ENCODE measurements around the gene UAP1L1. TPM values are rescaled to one million over a fixed set of nuclear protein-coding genes. Genes with fewer than 3 reads are reported as not detected.

UAP1L1 gene
- total RNA-seq, 1 experiment from 2014 or later = 12.9 TPM

Other genes with a start within 250 kb of the UAP1L1 start
- 0.15 and 1.1 TPM in 2 replicates for gene AJM1, start 235.0 kb upstream of the UAP1L1 start, total RNA-seq (2014; rRNA removed; shearing (Covaris generic))
- 81.2 and 95.3 TPM in 2 replicates for gene PHPT1, start 228.1 kb upstream of the UAP1L1 start, total RNA-seq (2014; rRNA removed; shearing (Covaris generic))
- gene MAMDC4, start 225.2 kb upstream of the UAP1L1 start, total RNA-seq (2014; rRNA removed; shearing (Covaris generic)) = 0.44 TPM in 1 of 2 replicates, not detected in the other
- 567 and 587 TPM in 2 replicates for gene EDF1, start 211.2 kb upstream of the UAP1L1 start, total RNA-seq (2014; rRNA removed; shearing (Covaris generic))
- 13.6 and 26.8 TPM in 2 replicates for gene TRAF2, start 191.0 kb upstream of the UAP1L1 start, total RNA-seq (2014; rRNA removed; shearing (Covaris generic))
- 78.4 and 117 TPM in 2 replicates for gene FBXW5, start 132.8 kb upstream of the UAP1L1 start, total RNA-seq (2014; rRNA removed; shearing (Covaris generic))
- 0.89 TPM in 1 of 2 replicates, not detected in the other for gene C8G, start 132.3 kb upstream of the UAP1L1 start, total RNA-seq (2014; rRNA removed; shearing (Covaris generic))
- 1.2 TPM in 1 of 2 replicates, not detected in the other for gene LCN12, start 125.2 kb upstream of the UAP1L1 start, total RNA-seq (2014; rRNA removed; shearing (Covaris generic))
- gene PTGDS, start 100.0 kb upstream of the UAP1L1 start, total RNA-seq (2014; rRNA removed; shearing (Covaris generic)) = not detected in 2 replicates
- gene LCNL1, start 94.5 kb upstream of the UAP1L1 start, total RNA-seq (2014; rRNA removed; shearing (Covaris generic)) = not detected in 2 replicates
- gene PAXX, start 85.1 kb upstream of the UAP1L1 start, total RNA-seq (2014; rRNA removed; shearing (Covaris generic)) = 53.1 and 59.0 TPM in 2 replicates
- gene CLIC3, start 80.9 kb upstream of the UAP1L1 start, total RNA-seq (2014; rRNA removed; shearing (Covaris generic)) = 11.0 and 18.9 TPM in 2 replicates
- gene ABCA2, start 49.3 kb upstream of the UAP1L1 start, total RNA-seq (2014; rRNA removed; shearing (Covaris generic)) = 9.2 and 10.2 TPM in 2 replicates
- not detected in 2 replicates for gene FUT7, start 45.4 kb upstream of the UAP1L1 start, total RNA-seq (2014; rRNA removed; shearing (Covaris generic))
- 8.2 and 10.7 TPM in 2 replicates for gene NPDC1, start 31.3 kb upstream of the UAP1L1 start, total RNA-seq (2014; rRNA removed; shearing (Covaris generic))
- gene ENTPD2, start 23.5 kb upstream of the UAP1L1 start, total RNA-seq (2014; rRNA removed; shearing (Covaris generic)) = not detected in 2 replicates
- gene SAPCD2, start 7.0 kb upstream of the UAP1L1 start, total RNA-seq (2014; rRNA removed; shearing (Covaris generic)) = 11.8 and 28.5 TPM in 2 replicates
- 86.8 and 145 TPM in 2 replicates for gene MAN1B1, start 9.5 kb downstream of the UAP1L1 start, total RNA-seq (2014; rRNA removed; shearing (Covaris generic))
- gene DPP7, start 37.2 kb downstream of the UAP1L1 start, total RNA-seq (2014; rRNA removed; shearing (Covaris generic)) = 26.8 and 30.0 TPM in 2 replicates
- not detected in 2 replicates for gene GRIN1, start 61.6 kb downstream of the UAP1L1 start, total RNA-seq (2014; rRNA removed; shearing (Covaris generic))
- not detected in 2 replicates for gene LRRC26, start 92.5 kb downstream of the UAP1L1 start, total RNA-seq (2014; rRNA removed; shearing (Covaris generic))
- not detected in 2 replicates for gene TMEM210, start 94.5 kb downstream of the UAP1L1 start, total RNA-seq (2014; rRNA removed; shearing (Covaris generic))
- 8.6 and 17.6 TPM in 2 replicates for gene ANAPC2, start 111.0 kb downstream of the UAP1L1 start, total RNA-seq (2014; rRNA removed; shearing (Covaris generic))
- gene SSNA1, start 111.2 kb downstream of the UAP1L1 start, total RNA-seq (2014; rRNA removed; shearing (Covaris generic)) = 99.7 and 110 TPM in 2 replicates
- 4.5 and 8.5 TPM in 2 replicates for gene TPRN, start 123.2 kb downstream of the UAP1L1 start, total RNA-seq (2014; rRNA removed; shearing (Covaris generic))
- 68.2 and 68.9 TPM in 2 replicates for gene TMEM203, start 128.1 kb downstream of the UAP1L1 start, total RNA-seq (2014; rRNA removed; shearing (Covaris generic))
- 14.9 and 17.6 TPM in 2 replicates for gene NDOR1, start 128.2 kb downstream of the UAP1L1 start, total RNA-seq (2014; rRNA removed; shearing (Covaris generic))
- 0.39 TPM in 1 of 2 replicates, not detected in the other for gene RNF208, start 144.7 kb downstream of the UAP1L1 start, total RNA-seq (2014; rRNA removed; shearing (Covaris generic))
- gene CYSRT1, start 147.7 kb downstream of the UAP1L1 start, total RNA-seq (2014; rRNA removed; shearing (Covaris generic)) = 0.44 and 1.0 TPM in 2 replicates
- gene RNF224, start 150.0 kb downstream of the UAP1L1 start, total RNA-seq (2014; rRNA removed; shearing (Covaris generic)) = not detected in 2 replicates
- 0.10 TPM in 1 of 2 replicates, not detected in the other for gene SLC34A3, start 153.4 kb downstream of the UAP1L1 start, total RNA-seq (2014; rRNA removed; shearing (Covaris generic))
- 273 and 381 TPM in 2 replicates for gene TUBB4B, start 163.8 kb downstream of the UAP1L1 start, total RNA-seq (2014; rRNA removed; shearing (Covaris generic))
- not detected in 2 replicates for gene STPG3, start 173.8 kb downstream of the UAP1L1 start, total RNA-seq (2014; rRNA removed; shearing (Covaris generic))
- gene NELFB, start 177.8 kb downstream of the UAP1L1 start, total RNA-seq (2014; rRNA removed; shearing (Covaris generic)) = 41.8 and 73.9 TPM in 2 replicates
- 1.7 TPM in 2 replicates for gene TOR4A, start 200.2 kb downstream of the UAP1L1 start, total RNA-seq (2014; rRNA removed; shearing (Covaris generic))
- gene NRARP, start 224.8 kb downstream of the UAP1L1 start, total RNA-seq (2014; rRNA removed; shearing (Covaris generic)) = not detected in 2 replicates